ENCODE measurements around the gene VAMP4.
A peak's percentile ranks its signal among the peaks of the same experiment; 100 is the strongest.

Gene VAMP4

DNA sequence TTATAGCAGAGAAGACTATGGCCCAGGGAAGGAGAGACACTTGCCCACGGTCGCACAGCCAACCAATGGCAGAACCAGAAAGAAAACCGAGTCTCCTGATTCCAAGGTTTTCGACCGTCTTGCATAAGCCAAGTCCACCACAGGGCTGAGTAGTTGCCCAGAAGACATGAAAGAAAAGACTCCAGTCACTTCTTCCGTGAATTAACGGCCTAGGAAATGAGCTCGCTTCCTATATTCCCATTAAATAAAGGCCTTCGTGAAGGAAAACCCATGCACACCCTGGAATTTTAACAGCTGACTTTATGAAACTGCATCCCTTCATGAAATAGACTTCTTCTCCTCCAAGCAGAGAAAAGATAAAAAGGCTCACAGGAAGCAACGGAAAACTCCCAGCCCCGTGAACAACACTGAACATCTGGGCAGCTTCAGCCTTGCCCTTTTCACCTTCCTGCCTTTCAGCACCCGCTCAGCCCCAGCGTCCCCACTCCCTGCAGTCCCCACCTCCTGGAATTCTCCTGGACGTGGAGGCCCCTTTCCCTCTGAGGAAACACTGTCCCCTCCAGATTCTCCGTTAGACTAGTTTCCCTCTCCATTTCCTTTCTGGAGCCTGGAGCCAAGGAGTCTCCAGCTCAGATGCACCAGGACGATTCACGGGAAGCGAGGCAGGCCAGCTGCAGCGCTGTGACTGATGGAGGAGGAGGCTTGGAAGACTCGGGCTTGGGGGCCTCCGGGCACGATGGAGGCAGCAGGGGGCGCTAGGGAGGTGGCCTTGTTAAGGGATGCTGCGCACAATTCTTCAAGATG is 86.7 kb downstream of the VAMP4 start:
- TF ChIP-seq, protein P1, sequence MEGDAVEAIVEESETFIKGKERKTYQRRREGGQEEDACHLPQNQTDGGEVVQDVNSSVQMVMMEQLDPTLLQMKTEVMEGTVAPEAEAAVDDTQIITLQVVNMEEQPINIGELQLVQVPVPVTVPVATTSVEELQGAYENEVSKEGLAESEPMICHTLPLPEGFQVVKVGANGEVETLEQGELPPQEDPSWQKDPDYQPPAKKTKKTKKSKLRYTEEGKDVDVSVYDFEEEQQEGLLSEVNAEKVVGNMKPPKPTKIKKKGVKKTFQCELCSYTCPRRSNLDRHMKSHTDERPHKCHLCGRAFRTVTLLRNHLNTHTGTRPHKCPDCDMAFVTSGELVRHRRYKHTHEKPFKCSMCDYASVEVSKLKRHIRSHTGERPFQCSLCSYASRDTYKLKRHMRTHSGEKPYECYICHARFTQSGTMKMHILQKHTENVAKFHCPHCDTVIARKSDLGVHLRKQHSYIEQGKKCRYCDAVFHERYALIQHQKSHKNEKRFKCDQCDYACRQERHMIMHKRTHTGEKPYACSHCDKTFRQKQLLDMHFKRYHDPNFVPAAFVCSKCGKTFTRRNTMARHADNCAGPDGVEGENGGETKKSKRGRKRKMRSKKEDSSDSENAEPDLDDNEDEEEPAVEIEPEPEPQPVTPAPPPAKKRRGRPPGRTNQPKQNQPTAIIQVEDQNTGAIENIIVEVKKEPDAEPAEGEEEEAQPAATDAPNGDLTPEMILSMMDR (IDR thresholded peaks at IDR 0.05; ENCODE audit: low read length, missing control alignments), result peak; percentile 84
- DNase-seq (ENCODE audit: low read depth), result peak; percentile 93
- H3K4me3 ChIP-seq (replicated peaks; ENCODE audit: low read depth, low read length), result peak overlapping the region; percentile 44

DNA sequence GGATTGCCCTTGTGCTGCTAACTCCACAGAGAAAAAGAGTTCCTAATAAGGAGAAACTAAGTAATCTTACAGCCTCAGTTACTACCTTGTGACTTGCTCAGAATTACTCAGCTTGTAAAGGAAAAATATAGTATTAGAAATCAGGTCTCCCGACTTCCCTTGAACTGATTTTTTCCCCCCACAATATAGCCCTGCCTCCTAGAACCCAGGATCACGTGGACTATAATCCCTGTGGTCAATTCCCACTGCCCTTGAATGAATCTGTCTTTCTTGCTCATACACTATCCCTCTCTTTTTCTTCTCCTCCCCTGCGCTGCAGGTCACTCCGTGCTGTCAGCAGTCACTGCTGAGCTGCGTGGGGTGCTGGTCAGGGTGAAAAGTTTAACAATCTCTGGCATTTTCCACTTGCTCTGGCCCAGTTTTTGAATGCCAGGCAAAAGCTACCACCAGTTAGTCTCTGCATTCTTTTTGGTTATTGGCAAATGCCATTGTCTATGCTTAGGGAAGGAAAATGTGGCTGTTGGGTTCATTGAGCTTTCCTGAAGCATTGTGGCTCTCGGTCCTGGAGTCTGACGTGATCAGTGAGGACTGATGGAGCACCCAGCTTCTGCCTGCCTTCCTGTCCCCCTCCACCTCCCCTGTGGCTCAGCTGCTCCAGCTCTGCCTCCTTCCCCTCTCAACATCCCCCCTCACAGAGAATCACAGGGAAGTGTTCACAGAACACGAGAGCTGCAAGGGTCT is 87.5 kb downstream of the VAMP4 start:
- TF ChIP-seq, protein P1 (IDR thresholded peaks at IDR 0.05; ENCODE audit: low read length, missing control alignments), result no peak
- DNase-seq (ENCODE audit: low read depth), result peak; percentile 52
- H3K4me3 ChIP-seq (replicated peaks; ENCODE audit: low read depth, low read length), result peak overlapping the region; percentile 44

DNA sequence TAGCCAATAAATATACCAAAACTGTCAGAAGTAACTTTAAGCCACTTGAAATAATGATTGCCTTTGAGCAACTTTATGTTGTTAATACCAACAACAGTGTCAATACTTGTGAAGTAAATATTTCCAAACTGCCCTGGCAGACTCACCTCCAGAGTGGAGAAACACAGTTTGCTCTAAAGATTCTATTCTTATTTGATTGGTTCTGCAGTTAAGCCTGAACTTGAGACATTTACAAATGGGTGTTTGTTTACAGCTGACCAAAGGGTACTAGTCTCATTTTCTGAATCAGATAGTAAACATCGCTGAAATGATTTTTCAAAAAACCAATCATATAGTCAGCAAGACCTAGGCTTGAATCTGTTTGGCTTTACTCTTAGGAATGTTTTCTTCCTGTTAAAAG is 88.1 kb downstream of the VAMP4 start:
- H3K4me3 ChIP-seq (replicated peaks; ENCODE audit: low read depth, low read length), result no peak overlapping the region
- DNase-seq (ENCODE audit: low read depth), result no peak
- TF ChIP-seq, protein P1 (IDR thresholded peaks at IDR 0.05; ENCODE audit: low read length, missing control alignments), result no peak

DNA sequence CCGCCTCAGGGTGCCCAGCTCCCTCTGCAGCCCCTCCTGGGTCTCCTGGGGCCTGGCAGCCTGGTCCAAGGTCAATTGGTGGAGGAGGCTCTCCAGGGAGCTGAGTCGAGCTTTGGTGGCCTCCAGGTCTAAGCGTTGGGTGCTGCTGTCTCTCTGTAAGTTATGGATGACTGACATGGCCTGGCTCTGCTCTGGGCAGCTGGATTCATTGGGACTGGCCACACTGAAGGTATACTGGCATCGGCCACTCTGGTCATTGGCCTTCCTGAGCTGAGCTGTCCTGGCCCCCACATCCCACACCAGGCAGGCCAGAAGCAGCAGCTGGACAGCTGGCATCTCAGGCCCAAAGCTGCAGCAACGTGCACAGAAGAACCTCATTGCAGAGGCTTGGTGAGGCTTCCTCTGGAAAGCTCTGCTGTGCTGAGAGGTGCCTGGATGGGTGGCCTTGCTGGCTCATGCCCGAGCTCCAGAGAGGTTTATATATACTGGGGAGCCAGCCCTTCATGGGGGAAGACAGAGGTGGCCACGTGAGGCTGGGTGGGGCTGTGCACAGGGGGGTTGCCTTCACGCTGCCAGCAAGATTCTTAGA is 89.5 kb downstream of the VAMP4 start, which contains the start of gene MYOC:
Gene MYOC, minus strand, starts transcription at position 455 of the 589 bp plus-strand sequence. Its CDS starts 77 bp downstream, at position 378.
- no peak for DNase-seq (ENCODE audit: low read depth)
- TF ChIP-seq, protein P1 (IDR thresholded peaks at IDR 0.05; ENCODE audit: low read length, missing control alignments), result no peak
- H3K4me3 ChIP-seq (replicated peaks; ENCODE audit: low read depth, low read length), result no peak within 1 kb of the TSS

Data from fibroblast of pulmonary artery (primary cell).